GM23338 (cell line): Measurements from ENCODE around the gene LRRC3. TPM values are rescaled to one million over a fixed set of nuclear protein-coding genes. Genes with fewer than 3 reads are reported as not detected.

Experiments
- ATAC-seq: fragments of 200-7000 bp; cut with Tn5 transposase; 3 replicates; pipeline ENCODE4 v1.9.1; 2020
- DNase-seq: peaks from one replicate; pipeline ENCODE4 v3.0.0-alpha.2; 2015; ENCODE audit warnings: low spot score
- H2AFZ ChIP-seq: fragments of 200-600 bp; sonication (generic); 2 replicates; pipeline ENCODE4 v1.8.0; 2016; ENCODE audit warnings: antibody characterized with exemption, mild to moderate bottlenecking, moderate library complexity
- H3F3A ChIP-seq: fragments of 200-600 bp; sonication (generic); replicated peaks from 2 replicates; pipeline ENCODE4 v1.8.0; 2017; ENCODE audit warnings: antibody characterized with exemption, mixed run types, low read depth
- H3K27ac ChIP-seq: fragments of 200-600 bp; sonication (generic); 2 replicates; pipeline ENCODE4 v1.6.1; 2016; ENCODE audit warnings: low read depth
- H3K27me3 ChIP-seq: fragments of 200-600 bp; sonication (generic); 2 replicates; pipeline ENCODE4 v1.8.0; 2016; ENCODE audit warnings: mild to moderate bottlenecking, mixed run types, moderate library complexity; ENCODE audit not compliant: insufficient read depth
- H3K36me3 ChIP-seq: fragments of 200-600 bp; sonication (generic); 2 replicates; pipeline ENCODE4 v1.8.0; 2016; ENCODE audit warnings: mild to moderate bottlenecking; ENCODE audit not compliant: insufficient read depth
- H3K4me1 ChIP-seq: fragments of 200-600 bp; sonication (generic); 2 replicates; pipeline ENCODE4 v1.8.0; 2016; ENCODE audit warnings: mild to moderate bottlenecking, moderate library complexity; ENCODE audit not compliant: insufficient read depth
- H3K4me2 ChIP-seq: fragments of 200-600 bp; sonication (generic); 2 replicates; pipeline ENCODE4 v1.7.1; 2017; ENCODE audit warnings: mixed run types
- H3K4me3 ChIP-seq: fragments of 200-600 bp; sonication (generic); 2 replicates; pipeline ENCODE4 v1.6.1; 2016; ENCODE audit warnings: mixed run types
- H3K79me2 ChIP-seq: fragments of 200-600 bp; sonication (generic); replicated peaks from 2 replicates; pipeline ENCODE4 v1.8.0; 2017; ENCODE audit warnings: mild to moderate bottlenecking; ENCODE audit not compliant: insufficient read depth
- H3K9me2 ChIP-seq: fragments of 200-600 bp; sonication (generic); 2 replicates; pipeline ENCODE4 v1.8.0; 2017; ENCODE audit not compliant: insufficient read depth
- H4K20me1 ChIP-seq: fragments of 200-600 bp; sonication (generic); replicated peaks from 2 replicates; pipeline ENCODE4 v1.8.0; 2017; ENCODE audit warnings: mild to moderate bottlenecking; ENCODE audit not compliant: insufficient read depth
- H3K27ac Mint-ChIP-seq: 2 replicates; pipeline ENCODE4 v1.8.0; 2020; ENCODE audit warnings: inconsistent platforms, mild to moderate bottlenecking, moderate library complexity, mixed read lengths
- H3K27me3 Mint-ChIP-seq: 3 replicates; pipeline ENCODE4 v1.8.0; 2022; ENCODE audit warnings: low read depth, mild to moderate bottlenecking, moderate library complexity, mixed read lengths, inconsistent platforms; ENCODE audit not compliant: insufficient read depth, poor library complexity
- H3K36me3 Mint-ChIP-seq: 3 replicates; pipeline ENCODE4 v1.8.0; 2021; ENCODE audit warnings: low read depth, mild to moderate bottlenecking, inconsistent platforms, moderate library complexity, mixed read lengths
- H3K4me1 Mint-ChIP-seq: 3 replicates; pipeline ENCODE4 v1.8.0; 2020; ENCODE audit warnings: mild to moderate bottlenecking, inconsistent platforms, mixed read lengths
- H3K4me3 Mint-ChIP-seq: 3 replicates; pipeline ENCODE4 v1.8.0; 2021; ENCODE audit warnings: moderate library complexity, mild to moderate bottlenecking, inconsistent platforms, mixed read lengths
- H3K9me3 Mint-ChIP-seq: 3 replicates; pipeline ENCODE4 v1.8.0; 2020; ENCODE audit warnings: moderate library complexity, mild to moderate bottlenecking, inconsistent platforms, mixed read lengths
- CREB1 ChIP-seq: fragments of 250-450 bp; sonication (Bioruptor Pico); IDR thresholded peaks from 2 replicates; pipeline ENCODE4 v1.5.0; 2020; ENCODE audit warnings: low read depth, mild to moderate bottlenecking, moderate library complexity
- EZH2phosphoT487 ChIP-seq: fragments of 200-600 bp; sonication (generic); IDR thresholded peaks from one replicate; pipeline ENCODE4 v1.8.1; 2018; ENCODE audit warnings: antibody characterized with exemption; ENCODE audit not compliant: unreplicated experiment
- NANOG ChIP-seq: IDR thresholded peaks from 2 replicates; pipeline ENCODE4 v1.6.1; 2016; ENCODE audit warnings: antibody characterized with exemption, borderline replicate concordance
- STAT1 ChIP-seq: IDR thresholded peaks from one replicate; pipeline ENCODE4 v1.6.1; 2016; ENCODE audit warnings: antibody characterized with exemption; ENCODE audit not compliant: unreplicated experiment
- ZNF114 ChIP-seq: fragments of 250-450 bp; sonication (Bioruptor Pico); IDR thresholded peaks from 2 replicates; pipeline ENCODE4 v1.5.0; 2020; ENCODE audit warnings: mild to moderate bottlenecking, moderate library complexity
- ZNF331 ChIP-seq: fragments of 250-450 bp; sonication (Bioruptor Pico); IDR thresholded peaks from 2 replicates; pipeline ENCODE4 v1.5.0; 2020; ENCODE audit warnings: low read depth, mild to moderate bottlenecking, moderate library complexity
- polyA plus RNA-seq: library from polyadenylated mRNA; unstranded; fragments of >200 nt; fragmentation: Nextera tagmentation; extraction: Ambion mirVana; gene quantifications from 2 replicates; pipeline ENCODE4 v1.2.1, GENCODE V29; 2016
- total RNA-seq: library from RNA; depleted of rRNA; stranded (reverse); fragments of >200 nt; shearing (Covaris generic); gene quantifications from 2 replicates; pipeline ENCODE4 v1.2.3, GENCODE V29; 2014
- TF ChIP-seq, protein P1 (sequence below): IDR thresholded peaks from 2 replicates; pipeline ENCODE4 v1.6.1; 2016; ENCODE audit warnings: antibody characterized with exemption
- TF ChIP-seq, protein P2 (sequence below), 2 experiments: fragments of 200-600 bp in 1 of 2; sonication (generic) in 1 of 2; conservative IDR thresholded peaks; 2 replicates each; pipeline versions ENCODE4 v1.5.1 to v1.6.1; 2016 to 2017; ENCODE audit warnings: antibody characterized with exemption in 2 of 2, low read depth in 2 of 2, mild to moderate bottlenecking in 2 of 2, moderate library complexity in 1 of 2
- TF ChIP-seq, protein P3 (sequence below): IDR thresholded peaks from one replicate; pipeline ENCODE4 v1.6.1; 2018; ENCODE audit warnings: antibody characterized with exemption; ENCODE audit not compliant: unreplicated experiment

LRRC3 gene
- total and polyA plus RNA-seq, 2 experiments from 2014 or later, result 0.95 to 6.8 TPM

DNA sequence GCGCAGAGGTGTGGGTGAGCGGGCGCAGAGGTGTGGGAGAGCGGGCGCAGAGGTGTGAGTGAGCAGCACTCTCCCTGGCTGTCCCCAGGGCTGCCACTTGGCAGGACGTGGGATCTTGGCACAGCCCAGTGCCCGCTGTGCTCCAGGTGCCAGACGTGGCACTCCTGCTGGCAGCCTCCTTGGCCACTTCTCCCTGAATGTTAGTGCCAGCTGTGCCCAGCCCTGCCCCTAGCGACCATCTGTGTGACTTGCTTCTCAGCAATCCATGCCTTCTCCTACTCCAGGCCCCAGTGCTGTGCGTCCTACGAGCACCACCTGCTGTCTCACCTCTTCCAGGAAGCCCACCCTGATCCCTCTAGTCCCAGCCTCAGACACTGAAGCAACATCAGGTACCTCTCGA, 54.2 kb downstream of the LRRC3 start:
- no peaks in the 10 kb centered on the region for H4K20me1 ChIP-seq
- H3K79me2 ChIP-seq, result no peaks in the 10 kb centered on the region
- Mint-ChIP-seq H3K27me3 (peaks cover 12% of the 10 kb centered on the region), H3K4me1 (no peaks in the 10 kb centered on the region; the same call in 2 of the 3 replicates), H3K36me3 (no peaks in the 10 kb centered on the region), H3K9me3 (no peaks in the 10 kb centered on the region; the same call in 2 of the 3 replicates), H3K4me3 (no peak overlapping the region; the same call in 2 of the 3 replicates), H3K27ac (no peak overlapping the region; the same call in 1 of the 2 replicates)
- DNase-seq (no peak), ATAC-seq (no peak)
- no peaks in the 10 kb centered on the region for H3K4me1 ChIP-seq
- H3K4me2 ChIP-seq, result no peak overlapping the region
- no peaks in the 10 kb centered on the region for H3F3A ChIP-seq
- no peak overlapping the region for H3K4me3 ChIP-seq
- no peaks in the 10 kb centered on the region for H3K9me2 ChIP-seq
- no peaks in the 10 kb centered on the region for H3K36me3 ChIP-seq
- H3K27me3 ChIP-seq, result no peaks in the 10 kb centered on the region
- H2AFZ ChIP-seq, result no peak overlapping the region
- TF ChIP-seq STAT1 (no peak), ZNF331 (CRISPR knock-in tag) (no peak), EZH2phosphoT487 (no peak), NANOG (no peak), ZNF114 (CRISPR knock-in tag) (no peak), CREB1 (CRISPR knock-in tag) (no peak)
- TF ChIP-seq, protein P1, sequence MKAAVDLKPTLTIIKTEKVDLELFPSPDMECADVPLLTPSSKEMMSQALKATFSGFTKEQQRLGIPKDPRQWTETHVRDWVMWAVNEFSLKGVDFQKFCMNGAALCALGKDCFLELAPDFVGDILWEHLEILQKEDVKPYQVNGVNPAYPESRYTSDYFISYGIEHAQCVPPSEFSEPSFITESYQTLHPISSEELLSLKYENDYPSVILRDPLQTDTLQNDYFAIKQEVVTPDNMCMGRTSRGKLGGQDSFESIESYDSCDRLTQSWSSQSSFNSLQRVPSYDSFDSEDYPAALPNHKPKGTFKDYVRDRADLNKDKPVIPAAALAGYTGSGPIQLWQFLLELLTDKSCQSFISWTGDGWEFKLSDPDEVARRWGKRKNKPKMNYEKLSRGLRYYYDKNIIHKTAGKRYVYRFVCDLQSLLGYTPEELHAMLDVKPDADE, result no peak
- TF ChIP-seq, protein P2, sequence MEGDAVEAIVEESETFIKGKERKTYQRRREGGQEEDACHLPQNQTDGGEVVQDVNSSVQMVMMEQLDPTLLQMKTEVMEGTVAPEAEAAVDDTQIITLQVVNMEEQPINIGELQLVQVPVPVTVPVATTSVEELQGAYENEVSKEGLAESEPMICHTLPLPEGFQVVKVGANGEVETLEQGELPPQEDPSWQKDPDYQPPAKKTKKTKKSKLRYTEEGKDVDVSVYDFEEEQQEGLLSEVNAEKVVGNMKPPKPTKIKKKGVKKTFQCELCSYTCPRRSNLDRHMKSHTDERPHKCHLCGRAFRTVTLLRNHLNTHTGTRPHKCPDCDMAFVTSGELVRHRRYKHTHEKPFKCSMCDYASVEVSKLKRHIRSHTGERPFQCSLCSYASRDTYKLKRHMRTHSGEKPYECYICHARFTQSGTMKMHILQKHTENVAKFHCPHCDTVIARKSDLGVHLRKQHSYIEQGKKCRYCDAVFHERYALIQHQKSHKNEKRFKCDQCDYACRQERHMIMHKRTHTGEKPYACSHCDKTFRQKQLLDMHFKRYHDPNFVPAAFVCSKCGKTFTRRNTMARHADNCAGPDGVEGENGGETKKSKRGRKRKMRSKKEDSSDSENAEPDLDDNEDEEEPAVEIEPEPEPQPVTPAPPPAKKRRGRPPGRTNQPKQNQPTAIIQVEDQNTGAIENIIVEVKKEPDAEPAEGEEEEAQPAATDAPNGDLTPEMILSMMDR (conservative IDR thresholded peaks at IDR 0.05; ENCODE audit: low read depth in 2 of 2), result peak in 1 of 2 experiments; percentile 28; a peak in 2 of 4 replicates
- no peak overlapping the region for H3K27ac ChIP-seq

DNA sequence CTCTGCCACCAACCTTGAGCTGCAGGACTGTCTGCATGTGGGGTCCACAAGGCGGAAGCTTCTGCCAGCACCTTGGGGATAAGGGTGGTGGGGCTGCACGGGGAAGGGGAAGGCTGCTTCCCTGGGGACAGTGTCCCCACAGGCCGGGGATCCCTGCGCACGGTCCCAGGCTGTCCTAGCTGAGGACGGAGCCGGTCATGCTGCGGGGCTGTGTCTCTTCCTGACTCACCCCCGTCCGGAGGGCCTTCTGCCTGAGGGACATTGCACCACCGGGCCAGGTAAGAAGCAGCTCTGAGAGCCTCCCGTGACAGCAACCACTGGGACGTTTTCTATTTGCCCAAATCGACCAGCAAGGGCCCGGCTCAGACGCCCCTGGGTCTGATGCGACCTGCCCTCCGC, 54.8 kb downstream of the LRRC3 start:
- H3K4me1 Mint-ChIP-seq, result no peaks in the 10 kb centered on the region; the same call in 2 of the 3 replicates
- peak overlapping the region; percentile 70; the same call in 1 of the 2 replicates for H3K4me2 ChIP-seq
- TF ChIP-seq, protein P3, sequence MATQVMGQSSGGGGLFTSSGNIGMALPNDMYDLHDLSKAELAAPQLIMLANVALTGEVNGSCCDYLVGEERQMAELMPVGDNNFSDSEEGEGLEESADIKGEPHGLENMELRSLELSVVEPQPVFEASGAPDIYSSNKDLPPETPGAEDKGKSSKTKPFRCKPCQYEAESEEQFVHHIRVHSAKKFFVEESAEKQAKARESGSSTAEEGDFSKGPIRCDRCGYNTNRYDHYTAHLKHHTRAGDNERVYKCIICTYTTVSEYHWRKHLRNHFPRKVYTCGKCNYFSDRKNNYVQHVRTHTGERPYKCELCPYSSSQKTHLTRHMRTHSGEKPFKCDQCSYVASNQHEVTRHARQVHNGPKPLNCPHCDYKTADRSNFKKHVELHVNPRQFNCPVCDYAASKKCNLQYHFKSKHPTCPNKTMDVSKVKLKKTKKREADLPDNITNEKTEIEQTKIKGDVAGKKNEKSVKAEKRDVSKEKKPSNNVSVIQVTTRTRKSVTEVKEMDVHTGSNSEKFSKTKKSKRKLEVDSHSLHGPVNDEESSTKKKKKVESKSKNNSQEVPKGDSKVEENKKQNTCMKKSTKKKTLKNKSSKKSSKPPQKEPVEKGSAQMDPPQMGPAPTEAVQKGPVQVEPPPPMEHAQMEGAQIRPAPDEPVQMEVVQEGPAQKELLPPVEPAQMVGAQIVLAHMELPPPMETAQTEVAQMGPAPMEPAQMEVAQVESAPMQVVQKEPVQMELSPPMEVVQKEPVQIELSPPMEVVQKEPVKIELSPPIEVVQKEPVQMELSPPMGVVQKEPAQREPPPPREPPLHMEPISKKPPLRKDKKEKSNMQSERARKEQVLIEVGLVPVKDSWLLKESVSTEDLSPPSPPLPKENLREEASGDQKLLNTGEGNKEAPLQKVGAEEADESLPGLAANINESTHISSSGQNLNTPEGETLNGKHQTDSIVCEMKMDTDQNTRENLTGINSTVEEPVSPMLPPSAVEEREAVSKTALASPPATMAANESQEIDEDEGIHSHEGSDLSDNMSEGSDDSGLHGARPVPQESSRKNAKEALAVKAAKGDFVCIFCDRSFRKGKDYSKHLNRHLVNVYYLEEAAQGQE, result no peak
- TF ChIP-seq EZH2phosphoT487 (no peak), CREB1 (CRISPR knock-in tag) (no peak)

More for the DNA sequence above, 54.8 kb downstream of the LRRC3 start:
- H3K36me3 Mint-ChIP-seq, result no peaks in the 10 kb centered on the region
- Histone ChIP-seq H4K20me1 (no peaks in the 10 kb centered on the region), H3F3A (no peaks in the 10 kb centered on the region), H2AFZ (no peak overlapping the region), H3K36me3 (no peaks in the 10 kb centered on the region), H3K9me2 (no peaks in the 10 kb centered on the region), H3K79me2 (no peaks in the 10 kb centered on the region), H3K27ac (no peak overlapping the region), H3K4me1 (no peaks in the 10 kb centered on the region), H3K4me3 (no peak overlapping the region; the same call in 1 of the 2 replicates), H3K27me3 (no peaks in the 10 kb centered on the region)
- no peak overlapping the region for H3K27ac Mint-ChIP-seq
- no peaks in the 10 kb centered on the region; the same call in 2 of the 3 replicates for H3K9me3 Mint-ChIP-seq
- DNase-seq (no peak), ATAC-seq (peak; percentile 17)
- H3K4me3 Mint-ChIP-seq, result no peak overlapping the region
- H3K27me3 Mint-ChIP-seq, result peaks cover 14% of the 10 kb centered on the region
